ENCODE measurements around the gene CADM1. TPM values are rescaled to one million over a fixed set of nuclear protein-coding genes. Genes with fewer than 3 reads are reported as not detected.

CADM1 gene
- total RNA-seq, 4 donors from 2014 or later, result 17.1 to 49.8 (median 30.7) TPM

- H3K4me3 ChIP-seq, result no peak overlapping the region
- H3K9me3 ChIP-seq, result peaks cover 0 to 2% (median 0%) of the 10 kb centered on the region in 4 donors
- no peaks in the 10 kb centered on the region for H3K27me3 ChIP-seq
- DNase-seq (ENCODE audit: low spot score in 2 of 2), result no peak
- 74 to 82% methylated on average over 3 of the region's 3 CpGs for WGBS, 2 donors
- no peaks in the 10 kb centered on the region for H3K36me3 ChIP-seq
- no peaks in the 10 kb centered on the region for H3K4me1 ChIP-seq
- TF ChIP-seq EP300 (IDR thresholded peaks at IDR 0.05), result no peak
- no peak for TF ChIP-seq POLR2A (IDR thresholded peaks at IDR 0.05)
- no peak for TF ChIP-seq CTCF (IDR thresholded peaks at IDR 0.05)
- H3K27ac ChIP-seq, result no peak overlapping the region
These were observed 15.3 kb downstream of the CADM1 start for GRCh38 chr11:115488945-115489344.

GRCh38 chr11:115481528-115481927 is 22.7 kb downstream of the CADM1 start:
- H3K27ac ChIP-seq, result no peak overlapping the region
- TF ChIP-seq EP300 (IDR thresholded peaks at IDR 0.05) (no peak), CTCF (IDR thresholded peaks at IDR 0.05) (no peak), POLR2A (IDR thresholded peaks at IDR 0.05) (no peak)
- no peak for DNase-seq (ENCODE audit: low spot score in 2 of 2)
- no peaks in the 10 kb centered on the region for H3K27me3 ChIP-seq
- H3K36me3 ChIP-seq, result no peaks in the 10 kb centered on the region
- no peak overlapping the region for H3K4me3 ChIP-seq
- no peaks in the 10 kb centered on the region for H3K9me3 ChIP-seq
- no peaks in the 10 kb centered on the region for H3K4me1 ChIP-seq
- WGBS, 2 donors, result 92 to 98% methylated on average over 2 of the region's 2 CpGs

GRCh38 chr11:115480611-115481010 is 23.6 kb downstream of the CADM1 start:
- Histone ChIP-seq H3K9me3 (no peaks in the 10 kb centered on the region), H3K4me1 (no peaks in the 10 kb centered on the region), H3K27me3 (no peaks in the 10 kb centered on the region), H3K4me3 (no peak overlapping the region), H3K27ac (no peak overlapping the region), H3K36me3 (no peaks in the 10 kb centered on the region)
- TF ChIP-seq EP300 (IDR thresholded peaks at IDR 0.05) (no peak), CTCF (IDR thresholded peaks at IDR 0.05) (no peak), POLR2A (IDR thresholded peaks at IDR 0.05) (no peak)
- DNase-seq (ENCODE audit: low spot score in 2 of 2), result no peak
- 81 to 100% methylated on average over 1 of the region's 1 CpG for WGBS, 2 donors

- WGBS, 2 donors, result 23 to 37% methylated on average over 1 of the region's 1 CpG
- no peaks in the 10 kb centered on the region for H3K27me3 ChIP-seq
- H3K9me3 ChIP-seq, result no peaks in the 10 kb centered on the region
- no peak for DNase-seq (ENCODE audit: low spot score in 2 of 2)
- no peaks in the 10 kb centered on the region for H3K36me3 ChIP-seq
- TF ChIP-seq EP300 (IDR thresholded peaks at IDR 0.05) (no peak), POLR2A (IDR thresholded peaks at IDR 0.05) (no peak), CTCF (IDR thresholded peaks at IDR 0.05) (no peak)
- no peaks in the 10 kb centered on the region for H3K4me1 ChIP-seq
- no peak overlapping the region for H3K27ac ChIP-seq
- H3K4me3 ChIP-seq, result no peak overlapping the region
These were observed 26.8 kb downstream of the CADM1 start for GRCh38 chr11:115477410-115477809.

GRCh38 chr11:115476463-115477286 is 27.5 kb downstream of the CADM1 start:
- no peaks in the 10 kb centered on the region for H3K36me3 ChIP-seq
- no peak overlapping the region for H3K4me3 ChIP-seq
- H3K27me3 ChIP-seq, result no peaks in the 10 kb centered on the region
- no peak for DNase-seq (ENCODE audit: low spot score in 2 of 2)
- H3K9me3 ChIP-seq, result no peaks in the 10 kb centered on the region
- no peak for TF ChIP-seq CTCF (IDR thresholded peaks at IDR 0.05)
- no peak for TF ChIP-seq POLR2A (IDR thresholded peaks at IDR 0.05)
- TF ChIP-seq EP300 (IDR thresholded peaks at IDR 0.05), result no peak
- WGBS, 2 donors, result 69 to 77% methylated on average over 7 of the region's 7 CpGs
- H3K4me1 ChIP-seq, result no peaks in the 10 kb centered on the region
- H3K27ac ChIP-seq, result no peak overlapping the region
